K562 (cell line): ENCODE results near the gene L3MBTL1. TPM values are rescaled to one million over a fixed set of nuclear protein-coding genes. Genes with fewer than 3 reads are reported as not detected.

ENCODE experiments used
- CEBPZ ChIP-seq: fragments of 150-350 bp; IDR thresholded peaks from 2 replicates; pipeline ENCODE4 v1.6.1; 2014; ENCODE audit warnings: low read depth, mild to moderate bottlenecking, low read length, borderline replicate concordance
- CHAMP1 ChIP-seq: fragments of 450-650 bp; IDR thresholded peaks from 2 replicates; pipeline ENCODE4 v1.6.1; 2016; ENCODE audit warnings: mild to moderate bottlenecking
- EP300 ChIP-seq: IDR thresholded peaks from 2 replicates; pipeline ENCODE4 v1.6.1; 2012; ENCODE audit warnings: low read length, improper control_type of control experiment
- RBM39 ChIP-seq: fragments of 200-400 bp; formaldehyde crosslinking; optimal IDR thresholded peaks from 2 replicates; pipeline ENCODE3; 2018; ENCODE audit warnings: low read depth, low read length
- SMC3 ChIP-seq: conservative IDR thresholded peaks from 2 replicates; pipeline ENCODE4 v1.6.1; 2011; ENCODE audit warnings: low read depth, low read length, improper control_type of control experiment; ENCODE audit not compliant: insufficient read depth
- TEAD1 ChIP-seq, 2 experiments: fragments of 450-650 bp in 1 of 2; sonication (generic) in 1 of 2; formaldehyde crosslinking; IDR thresholded peaks; 2 replicates each; pipeline versions ENCODE4 v1.4.0 to v1.8.0; 2020 to 2022; ENCODE audit warnings: mild to moderate bottlenecking in 2 of 2, missing genetic modification reagents in 1 of 2
- ZBTB5 ChIP-seq: fragments of 450-650 bp; IDR thresholded peaks from 2 replicates; pipeline ENCODE4 v1.6.1; 2017; ENCODE audit warnings: antibody characterized with exemption
- ZNF407 ChIP-seq: fragments of 450-650 bp; IDR thresholded peaks from 2 replicates; pipeline ENCODE4 v1.6.1; 2016; ENCODE audit warnings: low read depth
- ZNF780A ChIP-seq: fragments of 250-450 bp; sonication (Bioruptor Pico); IDR thresholded peaks from 2 replicates; pipeline ENCODE4 v1.5.0; 2021; ENCODE audit warnings: mild to moderate bottlenecking
- polyA plus RNA-seq, 8 experiments: library from polyadenylated mRNA; depleted of rRNA in 4 of 8; stranded (reverse) in 5 of 8; unstranded in 3 of 8; fragments of >200 nt; fragmentation: Nextera tagmentation in 2 of 8; fragmentation: Illumina TruSeq in 1 of 8; extraction: Ambion mirVana in 2 of 8; extraction: Trizol in 1 of 8; gene quantifications; 2 replicates each; pipeline versions ENCODE4 v1.2.1 to v1.2.3, GENCODE V29; 2011 to 2014; ENCODE audit warnings: inconsistent platforms in 1 of 8, missing spikeins in 1 of 8
- total RNA-seq, 7 experiments: library from RNA; depleted of rRNA in 6 of 7; stranded (reverse); fragments of >200 nt in 6 of 7; fragmentation: Illumina TruSeq in 2 of 7; extraction: Trizol in 2 of 7; gene quantifications; 2 replicates each; pipeline versions ENCODE4 v1.2.1 to v1.2.3, GENCODE V29; 2011 to 2021; ENCODE audit warnings: low replicate concordance in 1 of 7

The L3MBTL1 gene
- total and polyA plus RNA-seq, 9 of the 15 experiments (the other 6 are each of a cell fraction or from before 2014, with no cell fraction given) = 0.77 to 10.0 (median 4.4) TPM

GRCh38 chr20:43537921-43538877 lies 30.7 kb downstream of the L3MBTL1 start (continued):
- TF ChIP-seq ZBTB5 = no peak
- no peak for TF ChIP-seq ZNF407
- no peak for TF ChIP-seq TEAD1 (CRISPR knock-in tag; IDR thresholded peaks at IDR 0.05)
- TF ChIP-seq CHAMP1 = no peak
- no peak for TF ChIP-seq ZNF780A (CRISPR knock-in tag)
- no peak for TF ChIP-seq RBM39
- no peak for TF ChIP-seq CEBPZ
- TF ChIP-seq SMC3 = peak; percentile 88
- TF ChIP-seq EP300 = peak; percentile 94
